Thyroid gland (tissue), 4 donors: ENCODE measurements around the gene MSH5. TPM values are rescaled to one million over a fixed set of nuclear protein-coding genes. Genes with fewer than 3 reads are reported as not detected.
A peak's percentile ranks its signal among the peaks of the same experiment; 100 is the strongest.

Experiments
- DNase-seq, 2 donors: peaks; one replicate each; pipeline ENCODE4 v3.0.0-alpha.2; 2019
- H3K27ac ChIP-seq, 3 donors: fragments of 200-600 bp; sonication (generic); 1 replicate in 2 of 3; 2 replicates in 1 of 3; pipeline ENCODE4 v1.5.1; 2016 to 2019; ENCODE audit warnings: mild to moderate bottlenecking in 1 of 3, moderate library complexity in 1 of 3
- H3K27me3 ChIP-seq: fragments of 200-600 bp; sonication (generic); one replicate; pipeline ENCODE4 v1.5.1; 2019
- H3K36me3 ChIP-seq, 2 donors: fragments of 200-600 bp; sonication (generic); one replicate each; pipeline ENCODE4 v1.5.1; 2016 to 2019
- H3K4me1 ChIP-seq, 2 donors: fragments of 200-600 bp; sonication (generic); one replicate each; pipeline ENCODE4 v1.5.1; 2017 to 2019
- H3K4me3 ChIP-seq, 3 donors: fragments of 200-600 bp; sonication (generic); replicated peaks in 1 of 3; 1 replicate in 2 of 3; 2 replicates in 1 of 3; pipeline ENCODE4 v1.5.1; 2016; ENCODE audit warnings: mild to moderate bottlenecking in 1 of 3
- H3K9me3 ChIP-seq: fragments of 200-600 bp; sonication (generic); one replicate; pipeline ENCODE4 v1.5.1; 2017
- POLR2A ChIP-seq, 2 donors: fragments of 450-650 bp; IDR thresholded peaks; one replicate each; pipeline ENCODE4 v1.6.1; 2017; ENCODE audit warnings: antibody characterized with exemption in 2 of 2, mild to moderate bottlenecking in 2 of 2, moderate library complexity in 1 of 2
- WGBS, 2 donors: methylation state at CpG; one replicate each; pipeline ENCODE4 v1.1.5; 2017; 5-methylcytosine and 5-hydroxymethylcytosine counted together
- intact Hi-C: fragments of 100-400 bp; cut with DNase I; formaldehyde crosslinking; loops from one replicate; pipeline ENCODE4 v1.15.1; 2023
- total RNA-seq, 4 donors: library from RNA; depleted of rRNA; stranded (reverse); fragments of >200 nt; gene quantifications; one replicate each; pipeline ENCODE4 v1.2.3, GENCODE V29; 2016
- TF ChIP-seq, protein P1 (sequence below), 6 experiments: fragments of 200-600 bp in 3 of 6; fragments of 450-650 bp in 3 of 6; sonication (generic) in 3 of 6; IDR thresholded peaks; one replicate each; pipeline ENCODE4 v1.5.1; 2016 to 2019; ENCODE audit warnings: antibody characterized with exemption in 6 of 6, mild to moderate bottlenecking in 2 of 6, inconsistent platforms in 1 of 6, moderate library complexity in 1 of 6

MSH5 gene
- total RNA-seq, 4 donors from 2014 or later: 5.6 to 11.2 (median 7.2) TPM

DNA sequence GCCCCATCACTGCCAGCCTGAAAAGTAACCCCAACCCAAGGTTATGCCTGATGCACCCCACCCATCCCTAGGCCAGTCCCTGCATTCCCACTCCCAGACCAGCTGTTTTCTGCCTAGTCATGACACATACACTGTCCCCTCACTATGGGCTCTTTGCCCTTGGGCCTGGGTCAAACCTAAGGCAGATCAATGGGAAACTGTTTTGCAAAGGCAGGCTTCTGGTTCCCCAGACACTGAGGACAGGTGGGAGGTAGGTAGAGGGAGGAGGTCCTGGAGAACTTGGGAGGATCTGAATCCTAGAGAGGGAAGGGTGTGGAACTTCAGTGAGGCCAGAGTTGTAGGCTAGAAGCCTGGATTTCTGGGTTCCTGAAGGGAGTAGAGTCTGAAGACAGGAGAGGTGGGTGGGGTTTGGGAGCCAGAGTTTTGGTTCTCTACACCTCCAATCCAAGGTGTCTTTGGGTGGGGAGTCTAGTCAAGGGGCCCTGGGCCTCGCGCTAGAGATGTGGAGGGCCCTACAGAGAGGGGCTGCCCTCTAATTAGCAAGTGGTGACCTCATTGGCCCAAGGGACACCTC, 5.5 kb upstream of the MSH5 start:
- intact Hi-C loops: loop anchor here (5.0 kb wide), 1 partner anchor 47 kb away; no protein-coding TSS in a partner anchor
- no peak for DNase-seq
- Histone ChIP-seq H3K9me3 (no peaks in the 10 kb centered on the region), H3K27ac (peak overlapping the region; percentile 82 to 91 (median 90)), H3K27me3 (no peaks in the 10 kb centered on the region), H3K36me3 (peaks cover 33 to 38% of the 10 kb centered on the region in 2 donors), H3K4me3 (peak overlapping the region in 1 of 3 donors; percentile 68), H3K4me1 (peaks cover 22 to 42% of the 10 kb centered on the region in 2 donors)
- WGBS, 2 donors: 28 to 30% methylated on average over 2 of the region's 2 CpGs
- no peak for TF ChIP-seq POLR2A (IDR thresholded peaks at IDR 0.05)
- TF ChIP-seq, protein P1, sequence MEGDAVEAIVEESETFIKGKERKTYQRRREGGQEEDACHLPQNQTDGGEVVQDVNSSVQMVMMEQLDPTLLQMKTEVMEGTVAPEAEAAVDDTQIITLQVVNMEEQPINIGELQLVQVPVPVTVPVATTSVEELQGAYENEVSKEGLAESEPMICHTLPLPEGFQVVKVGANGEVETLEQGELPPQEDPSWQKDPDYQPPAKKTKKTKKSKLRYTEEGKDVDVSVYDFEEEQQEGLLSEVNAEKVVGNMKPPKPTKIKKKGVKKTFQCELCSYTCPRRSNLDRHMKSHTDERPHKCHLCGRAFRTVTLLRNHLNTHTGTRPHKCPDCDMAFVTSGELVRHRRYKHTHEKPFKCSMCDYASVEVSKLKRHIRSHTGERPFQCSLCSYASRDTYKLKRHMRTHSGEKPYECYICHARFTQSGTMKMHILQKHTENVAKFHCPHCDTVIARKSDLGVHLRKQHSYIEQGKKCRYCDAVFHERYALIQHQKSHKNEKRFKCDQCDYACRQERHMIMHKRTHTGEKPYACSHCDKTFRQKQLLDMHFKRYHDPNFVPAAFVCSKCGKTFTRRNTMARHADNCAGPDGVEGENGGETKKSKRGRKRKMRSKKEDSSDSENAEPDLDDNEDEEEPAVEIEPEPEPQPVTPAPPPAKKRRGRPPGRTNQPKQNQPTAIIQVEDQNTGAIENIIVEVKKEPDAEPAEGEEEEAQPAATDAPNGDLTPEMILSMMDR (IDR thresholded peaks at IDR 0.05): no peak

DNA sequence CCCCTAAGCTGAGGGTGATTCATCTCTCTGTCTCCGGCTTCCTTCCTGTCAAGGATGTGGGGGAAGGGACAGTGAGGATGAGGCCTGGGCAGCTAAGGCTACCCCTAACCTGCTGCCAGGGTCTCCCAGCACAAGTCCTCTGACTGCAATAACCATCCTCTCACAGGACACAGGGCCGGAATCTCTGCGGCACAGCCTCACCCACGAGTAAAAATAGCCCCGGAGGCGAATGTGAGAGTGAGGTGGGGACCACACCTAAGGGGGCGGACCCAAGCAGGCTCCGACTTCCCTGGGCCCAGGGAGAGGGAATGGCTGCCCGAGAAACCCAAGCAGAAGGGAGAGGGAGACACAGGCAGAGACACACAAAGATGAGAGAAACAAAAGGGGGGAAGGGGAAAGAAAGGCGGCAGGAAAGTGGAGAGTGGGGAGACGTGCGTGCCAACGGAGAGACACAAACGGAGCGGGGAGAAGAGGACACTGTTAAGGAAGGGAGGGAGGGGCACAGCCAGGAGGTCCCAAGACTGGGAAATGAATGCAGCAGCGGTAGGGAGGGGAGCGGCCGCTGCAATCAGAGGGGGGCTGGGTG, 4.9 kb upstream of the MSH5 start:
- WGBS, 2 donors: 2 to 3% methylated on average over 18 of the region's 18 CpGs
- Histone ChIP-seq H3K4me1 (peaks cover 22 to 44% of the 10 kb centered on the region in 2 donors), H3K27me3 (no peaks in the 10 kb centered on the region), H3K27ac (peak overlapping the region; percentile 82 to 91 (median 90)), H3K4me3 (peak overlapping the region in 2 of 3 donors; percentile 68 to 86), H3K36me3 (peaks cover 33 to 38% of the 10 kb centered on the region in 2 donors), H3K9me3 (no peaks in the 10 kb centered on the region)
- intact Hi-C loops: loop anchor here (5.0 kb wide), 2 partner anchors 33 to 48 kb away; partner anchors contain the start of gene ABHD16A
- DNase-seq: peak; percentile 50
- TF ChIP-seq, protein P1 (IDR thresholded peaks at IDR 0.05): no peak
- peak in 1 of 2 donors; percentile 41 for TF ChIP-seq POLR2A (IDR thresholded peaks at IDR 0.05)

DNA sequence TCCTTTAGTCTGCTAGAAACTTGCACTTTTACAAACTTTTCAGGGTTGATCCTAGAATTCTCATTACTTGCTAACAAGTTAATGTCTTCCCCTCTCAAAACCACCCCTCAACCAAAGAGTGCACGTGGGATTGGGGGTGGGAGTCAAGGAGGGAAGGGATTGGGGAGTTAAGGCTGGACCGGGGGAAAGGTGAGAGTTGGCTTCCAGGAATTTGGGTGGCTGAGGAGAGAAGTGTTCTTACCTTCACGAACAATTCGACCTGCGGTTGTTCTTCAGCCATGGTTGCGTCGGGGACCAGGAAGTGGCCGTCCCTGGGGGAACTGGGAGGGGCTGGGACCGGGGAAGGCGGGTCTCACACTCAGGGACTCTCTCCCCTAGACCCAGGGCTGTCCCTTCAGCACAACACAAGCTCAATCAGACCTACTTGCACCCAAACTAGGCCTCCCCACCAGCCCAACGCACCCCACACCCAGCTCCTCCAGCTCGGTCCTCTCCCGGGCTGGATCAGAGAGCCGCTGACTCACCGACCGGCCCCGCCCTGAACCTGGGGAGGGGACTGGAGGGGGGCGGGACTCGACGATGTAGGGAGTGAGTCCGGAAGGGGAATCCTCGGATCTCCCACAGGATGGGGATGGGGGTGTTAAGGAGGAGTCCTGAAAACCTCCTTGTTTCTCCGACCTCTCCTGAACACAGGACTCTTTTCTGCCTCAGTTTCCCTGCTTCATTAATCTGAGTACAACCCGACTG, 3.6 kb upstream of the MSH5 start, which contains the start of gene CLIC1:
CLIC1 (minus strand) TSS at position 510 of the 747 bp plus-strand sequence; CDS start at position 280, 230 bp downstream.
- intact Hi-C loops: loop anchor here (5.0 kb wide), 1 partner anchor 34 kb away; the partner anchor contains the start of gene ABHD16A
- WGBS, 2 donors: 0 to 3% methylated on average over 14 to 18 of the region's 24 CpGs
- Histone ChIP-seq H3K9me3 (no peaks in the 10 kb centered on the region), H3K36me3 (peaks cover 28 to 32% of the 10 kb centered on the region in 2 donors), H3K27ac (peak within 1 kb of the TSS; percentile 82 to 91 (median 90)), H3K27me3 (no peaks in the 10 kb centered on the region), H3K4me3 (peak within 1 kb of the TSS; percentile 42 to 86 (median 68)), H3K4me1 (peaks cover 26 to 42% of the 10 kb centered on the region in 2 donors)
- TF ChIP-seq, protein P1 (IDR thresholded peaks at IDR 0.05): no peak
- TF ChIP-seq POLR2A (IDR thresholded peaks at IDR 0.05): peak; percentile 61 to 86
- peak; percentile 85 to 87 for DNase-seq

DNA sequence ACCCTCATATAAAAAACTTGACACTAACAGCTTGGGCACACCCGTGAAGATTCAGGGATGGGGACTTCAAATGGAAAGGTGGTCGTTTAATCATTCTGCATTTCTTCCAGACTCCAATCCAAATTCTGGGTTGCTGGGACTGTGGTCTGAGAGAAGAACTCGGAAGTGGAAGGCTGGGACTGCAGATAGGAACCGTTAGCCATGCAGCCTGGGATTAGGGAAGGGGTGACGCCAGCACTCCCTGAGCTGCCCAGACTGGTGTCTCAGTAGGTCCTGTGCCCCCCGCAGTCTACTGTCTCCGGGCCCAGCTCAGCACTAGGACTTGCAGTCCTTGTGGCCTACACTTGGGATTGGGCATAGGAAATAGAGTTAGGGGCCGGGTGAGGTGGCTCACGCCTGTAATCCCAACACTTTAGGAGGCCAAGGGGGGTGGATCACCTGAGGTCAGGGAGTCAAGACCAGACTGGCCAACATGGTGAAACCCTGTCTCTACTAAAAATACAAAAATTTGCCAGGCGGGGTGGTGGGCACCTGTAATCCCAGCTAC, 3.0 kb upstream of the MSH5 start:
- Histone ChIP-seq H3K4me3 (peak overlapping the region in 2 of 3 donors; percentile 42 to 68), H3K27ac (peak overlapping the region; percentile 82 to 91 (median 90)), H3K9me3 (no peaks in the 10 kb centered on the region), H3K36me3 (peaks cover 21 to 26% of the 10 kb centered on the region in 2 donors), H3K4me1 (peaks cover 26 to 42% of the 10 kb centered on the region in 2 donors), H3K27me3 (no peaks in the 10 kb centered on the region)
- intact Hi-C loops: loop anchor here (5.0 kb wide), 1 partner anchor 35 kb away; the partner anchor contains the start of gene ABHD16A
- TF ChIP-seq, protein P1 (IDR thresholded peaks at IDR 0.05): no peak
- no peak for TF ChIP-seq POLR2A (IDR thresholded peaks at IDR 0.05)
- no peak for DNase-seq
- 40 to 42% methylated on average over 10 of the region's 10 CpGs for whole genome bisulfite sequencing, 2 donors
